NCI-H187 (cell line): Measurements from ENCODE around the gene WNT7A.

Experiments
- DNase-seq, 2 experiments: peaks; one replicate each; lab custom pipeline; 2025; lab: John Stamatoyannopoulos, UW

The WNT7A gene

GRCh38 chr3:13768453-13768852, 111.4 kb downstream of the WNT7A start:
- DNase-seq = no peak

- no peak for DNase-seq
These were observed 112.0 kb downstream of the WNT7A start for GRCh38 chr3:13767896-13768295.

GRCh38 chr3:13767030-13767429, 112.8 kb downstream of the WNT7A start:
- no peak for DNase-seq
